AG04450 (cell line): ENCODE measurements around the gene NT5C3B. TPM values are rescaled to one million over a fixed set of nuclear protein-coding genes. Genes with fewer than 3 reads are reported as not detected.

ENCODE experiments used
- CTCF ChIA-PET: fragments of 300-600, 350-600 bp; formaldehyde crosslinking; extraction: SDS; loops from one replicate; lab custom pipeline; 2022; ENCODE audit warnings: antibody characterized with exemption, inconsistent platforms; lab: Charles Lee
- POLR2A ChIA-PET: fragments of 350-600 bp; formaldehyde crosslinking; extraction: SDS; loops from one replicate; lab custom pipeline; 2021; ENCODE audit warnings: antibody characterized with exemption, inconsistent platforms; lab: Yijun Ruan, JAX
- DNase-seq: peaks from one replicate; pipeline ENCODE4 v3.0.0-alpha.2; 2011; ENCODE audit warnings: low read depth, low spot score
- H3K27ac ChIP-seq: one replicate; pipeline ENCODE4 v1.5.1; 2012; ENCODE audit warnings: low read depth, low read length, control low read depth
- H3K27me3 ChIP-seq: one replicate; pipeline ENCODE4 v1.6.0; 2012; ENCODE audit warnings: low read length; ENCODE audit not compliant: control insufficient read depth, insufficient read depth
- H3K4me3 ChIP-seq: 2 replicates; pipeline ENCODE4 v1.5.1; 2011; ENCODE audit warnings: mild to moderate bottlenecking, low read depth, low read length, control low read depth
- H3K9me3 ChIP-seq: 2 replicates; pipeline ENCODE4 v1.5.1; 2012; ENCODE audit warnings: low read length; ENCODE audit not compliant: control insufficient read depth, insufficient read depth
- polyA plus RNA-seq: library from polyadenylated mRNA; depleted of rRNA; stranded (reverse); fragments of >200 nt; gene quantifications from 2 replicates; pipeline ENCODE4 v1.2.3, GENCODE V29; 2011
- TF ChIP-seq, protein P1 (sequence below): IDR thresholded peaks from 2 replicates; pipeline ENCODE4 v1.5.1; 2011; ENCODE audit warnings: low read depth, low read length, control low read depth, inconsistent platforms

The NT5C3B gene
- polyA plus RNA-seq, 1 experiment, result 106 TPM

- no peak overlapping the region for H3K4me3 ChIP-seq
- no peak for DNase-seq
- H3K27me3 ChIP-seq, result no peaks in the 10 kb centered on the region
- POLR2A ChIA-PET, result interaction anchor here (0.6 kb wide), 1 partner anchor 22 kb away, joined by 4 read pairs; no protein-coding TSS in a partner anchor
- H3K27ac ChIP-seq, result no peak overlapping the region
- CTCF ChIA-PET, result no interaction called here
- TF ChIP-seq, protein P1, sequence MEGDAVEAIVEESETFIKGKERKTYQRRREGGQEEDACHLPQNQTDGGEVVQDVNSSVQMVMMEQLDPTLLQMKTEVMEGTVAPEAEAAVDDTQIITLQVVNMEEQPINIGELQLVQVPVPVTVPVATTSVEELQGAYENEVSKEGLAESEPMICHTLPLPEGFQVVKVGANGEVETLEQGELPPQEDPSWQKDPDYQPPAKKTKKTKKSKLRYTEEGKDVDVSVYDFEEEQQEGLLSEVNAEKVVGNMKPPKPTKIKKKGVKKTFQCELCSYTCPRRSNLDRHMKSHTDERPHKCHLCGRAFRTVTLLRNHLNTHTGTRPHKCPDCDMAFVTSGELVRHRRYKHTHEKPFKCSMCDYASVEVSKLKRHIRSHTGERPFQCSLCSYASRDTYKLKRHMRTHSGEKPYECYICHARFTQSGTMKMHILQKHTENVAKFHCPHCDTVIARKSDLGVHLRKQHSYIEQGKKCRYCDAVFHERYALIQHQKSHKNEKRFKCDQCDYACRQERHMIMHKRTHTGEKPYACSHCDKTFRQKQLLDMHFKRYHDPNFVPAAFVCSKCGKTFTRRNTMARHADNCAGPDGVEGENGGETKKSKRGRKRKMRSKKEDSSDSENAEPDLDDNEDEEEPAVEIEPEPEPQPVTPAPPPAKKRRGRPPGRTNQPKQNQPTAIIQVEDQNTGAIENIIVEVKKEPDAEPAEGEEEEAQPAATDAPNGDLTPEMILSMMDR, result no peak
- no peaks in the 10 kb centered on the region; the same call in 1 of the 2 replicates for H3K9me3 ChIP-seq
Measured at GRCh38 chr17:41868568-41868967, 32.5 kb upstream of the NT5C3B start.

GRCh38 chr17:41865596-41865893 is 29.5 kb upstream of the NT5C3B start:
- Histone ChIP-seq H3K4me3 (peak overlapping the region; percentile 46), H3K27ac (no peak overlapping the region), H3K27me3 (no peaks in the 10 kb centered on the region), H3K9me3 (no peaks in the 10 kb centered on the region; the same call in 1 of the 2 replicates)
- ChIA-PET POLR2A (interaction anchor here (0.6 to 2.5 kb wide), 10 partner anchors 12 to 177 kb away, joined by 3 to 12 read pairs (median 4); partner anchors contain the start of genes ACLY, HAP1, ODAD4 and P3H4), CTCF (interaction anchor here (0.6 to 0.9 kb wide), 2 partner anchors 38 to 79 kb away, joined by 3 read pairs; partner anchors contain the start of gene JUP)
- DNase-seq, result no peak
- TF ChIP-seq, protein P1, result no peak

- no peaks in the 10 kb centered on the region; the same call in 1 of the 2 replicates for H3K9me3 ChIP-seq
- TF ChIP-seq, protein P1, result no peak
- H3K4me3 ChIP-seq, result peak within 1 kb of the TSS; percentile 94
- POLR2A ChIA-PET, result interaction anchor here (0.6 to 2.5 kb wide), 12 partner anchors 12 to 177 kb away, joined by 3 to 12 read pairs (median 4); partner anchors contain the start of genes ACLY, HAP1, ODAD4 and P3H4
- H3K27ac ChIP-seq, result peak within 1 kb of the TSS; percentile 75
- H3K27me3 ChIP-seq, result no peaks in the 10 kb centered on the region
- CTCF ChIA-PET, result interaction anchor here (0.6 to 1.3 kb wide), 3 partner anchors 37 to 169 kb away, joined by 3 to 5 read pairs (median 3); partner anchors contain the start of gene JUP
- DNase-seq, result peak; percentile 45
Measured at GRCh38 chr17:41864836-41865595, 29.0 kb upstream of the NT5C3B start, which contains the start of gene KLHL11. TSS of gene KLHL11 (minus strand) at chr17:41865423. CDS start at chr17:41865370, 53 bp downstream.

- TF ChIP-seq, protein P1, result no peak
- ChIA-PET CTCF (interaction anchor here (0.9 to 1.3 kb wide), 2 partner anchors 78 to 168 kb away, joined by 3 to 5 read pairs; partner anchors contain the start of gene JUP), POLR2A (interaction anchor here (0.6 to 2.5 kb wide), 9 partner anchors 11 to 130 kb away, joined by 3 to 12 read pairs (median 4); partner anchors contain the start of genes ACLY, HAP1, ODAD4 and P3H4)
- H3K27me3 ChIP-seq, result no peaks in the 10 kb centered on the region
- no peaks in the 10 kb centered on the region; the same call in 1 of the 2 replicates for H3K9me3 ChIP-seq
- H3K4me3 ChIP-seq, result peak overlapping the region; percentile 94
- peak overlapping the region; percentile 75 for H3K27ac ChIP-seq
- no peak for DNase-seq
Measured at GRCh38 chr17:41864498-41864835, 28.4 kb upstream of the NT5C3B start.
